Epithelial cell of proximal tubule (primary cell): ENCODE results near the gene CCDC73. TPM values are rescaled to one million over a fixed set of nuclear protein-coding genes. Genes with fewer than 3 reads are reported as not detected.

Experiments used
- DNase-seq: peaks from one replicate; pipeline ENCODE4 v3.0.0-alpha.2; 2011; ENCODE audit warnings: low read depth
- H3K4me3 ChIP-seq: 2 replicates; pipeline ENCODE4 v1.5.1; 2011; ENCODE audit warnings: low read depth, mild to moderate bottlenecking, low read length
- total RNA-seq: library from RNA; depleted of rRNA; stranded (reverse); fragments of >200 nt; gene quantifications from 2 replicates; pipeline ENCODE4 v1.2.3, GENCODE V29; 2015
- TF ChIP-seq, protein P1 (sequence below): conservative IDR thresholded peaks from 2 replicates; pipeline ENCODE4 v1.5.1; 2012; ENCODE audit warnings: low read depth, mild to moderate bottlenecking, low read length

CCDC73 gene
- not detected in 2 replicates for total RNA-seq

DNA sequence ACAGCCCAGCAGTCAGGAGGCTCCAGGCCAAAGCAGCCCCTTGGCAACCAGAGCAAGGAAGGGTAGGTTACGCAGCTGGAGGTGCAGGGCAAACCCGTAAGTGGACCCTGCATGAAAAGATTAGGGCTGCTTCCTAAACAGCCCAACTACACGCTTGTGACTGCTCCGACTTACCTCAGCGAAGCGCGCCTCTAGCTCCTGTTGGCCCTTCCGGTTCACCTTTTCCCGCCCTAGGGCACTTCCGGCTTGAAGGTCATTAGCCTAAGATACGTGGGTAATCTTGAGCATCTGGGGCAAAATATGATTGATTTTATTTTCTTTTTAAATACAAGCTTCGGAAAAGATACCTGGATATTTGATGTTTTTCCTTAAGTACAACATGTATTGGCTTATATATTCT, at the start of gene CCDC73:
Gene CCDC73 (minus strand): TSS at position 224 of the 400 bp plus-strand sequence. CDS start 34,419 bp downstream, outside the sequence.
- TF ChIP-seq, protein P1, sequence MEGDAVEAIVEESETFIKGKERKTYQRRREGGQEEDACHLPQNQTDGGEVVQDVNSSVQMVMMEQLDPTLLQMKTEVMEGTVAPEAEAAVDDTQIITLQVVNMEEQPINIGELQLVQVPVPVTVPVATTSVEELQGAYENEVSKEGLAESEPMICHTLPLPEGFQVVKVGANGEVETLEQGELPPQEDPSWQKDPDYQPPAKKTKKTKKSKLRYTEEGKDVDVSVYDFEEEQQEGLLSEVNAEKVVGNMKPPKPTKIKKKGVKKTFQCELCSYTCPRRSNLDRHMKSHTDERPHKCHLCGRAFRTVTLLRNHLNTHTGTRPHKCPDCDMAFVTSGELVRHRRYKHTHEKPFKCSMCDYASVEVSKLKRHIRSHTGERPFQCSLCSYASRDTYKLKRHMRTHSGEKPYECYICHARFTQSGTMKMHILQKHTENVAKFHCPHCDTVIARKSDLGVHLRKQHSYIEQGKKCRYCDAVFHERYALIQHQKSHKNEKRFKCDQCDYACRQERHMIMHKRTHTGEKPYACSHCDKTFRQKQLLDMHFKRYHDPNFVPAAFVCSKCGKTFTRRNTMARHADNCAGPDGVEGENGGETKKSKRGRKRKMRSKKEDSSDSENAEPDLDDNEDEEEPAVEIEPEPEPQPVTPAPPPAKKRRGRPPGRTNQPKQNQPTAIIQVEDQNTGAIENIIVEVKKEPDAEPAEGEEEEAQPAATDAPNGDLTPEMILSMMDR: no peak
- H3K4me3 ChIP-seq: no peak within 1 kb of the TSS
- no peak for DNase-seq

DNA sequence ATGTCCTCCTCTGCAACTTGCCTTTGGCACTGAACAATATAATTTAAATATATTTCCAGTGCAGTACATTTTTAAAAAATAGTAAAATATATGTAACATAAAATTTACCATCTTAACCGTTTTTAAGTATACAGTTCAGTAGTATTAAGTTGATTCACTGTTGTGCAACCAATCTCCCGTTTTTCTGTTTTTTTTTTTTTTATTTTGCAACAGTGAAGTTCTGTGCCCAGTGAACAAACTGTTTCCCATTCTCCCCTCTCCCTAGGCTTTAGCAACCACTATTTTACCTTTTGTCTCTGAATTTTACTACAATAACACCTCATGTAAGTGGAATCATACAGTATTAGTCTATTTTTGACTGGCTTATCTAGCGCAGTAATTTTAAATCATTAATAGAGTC, 49.1 kb upstream of the CCDC73 start:
- TF ChIP-seq, protein P1: no peak
- no peak for DNase-seq
- no peak overlapping the region for H3K4me3 ChIP-seq

DNA sequence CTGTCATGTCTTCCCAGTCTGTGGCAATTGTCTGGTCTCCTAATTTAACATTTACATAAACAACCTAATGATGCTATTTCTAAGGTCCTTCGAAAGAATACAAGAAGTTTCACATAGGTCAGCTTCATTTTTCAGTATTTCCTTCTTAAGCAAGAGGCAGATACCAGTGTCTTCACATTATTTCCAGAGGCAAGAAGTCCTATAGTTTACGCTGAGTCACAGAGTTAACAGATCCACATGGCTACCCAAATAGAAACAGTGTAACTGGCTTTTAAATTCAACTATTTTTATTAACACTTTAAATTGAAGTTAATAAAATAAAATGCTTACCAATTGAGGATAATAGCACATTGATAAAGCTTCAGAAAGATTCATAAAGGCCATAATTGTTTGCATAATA, 46.1 kb upstream of the CCDC73 start:
- no peak overlapping the region for H3K4me3 ChIP-seq
- no peak for DNase-seq
- TF ChIP-seq, protein P1: no peak

DNA sequence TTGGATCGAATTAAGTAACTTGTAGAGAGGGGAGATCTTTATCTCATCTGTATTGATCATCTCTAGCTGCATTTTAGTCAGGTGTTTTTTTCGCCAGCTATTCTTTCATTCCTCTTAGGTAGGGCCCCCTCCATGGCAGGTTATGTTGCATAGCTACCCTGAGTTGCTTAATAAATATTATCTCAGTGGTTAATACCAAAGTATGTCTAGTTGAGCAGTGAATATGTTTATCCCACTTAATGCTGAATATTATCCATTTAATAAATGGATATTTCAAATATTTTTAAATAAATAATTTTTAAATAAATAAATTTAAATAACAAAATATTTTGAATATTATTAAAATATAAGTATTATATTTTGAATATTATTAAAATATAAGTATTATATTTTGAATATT, 44.8 kb upstream of the CCDC73 start:
- TF ChIP-seq, protein P1: no peak
- no peak for DNase-seq
- no peak overlapping the region for H3K4me3 ChIP-seq

DNA sequence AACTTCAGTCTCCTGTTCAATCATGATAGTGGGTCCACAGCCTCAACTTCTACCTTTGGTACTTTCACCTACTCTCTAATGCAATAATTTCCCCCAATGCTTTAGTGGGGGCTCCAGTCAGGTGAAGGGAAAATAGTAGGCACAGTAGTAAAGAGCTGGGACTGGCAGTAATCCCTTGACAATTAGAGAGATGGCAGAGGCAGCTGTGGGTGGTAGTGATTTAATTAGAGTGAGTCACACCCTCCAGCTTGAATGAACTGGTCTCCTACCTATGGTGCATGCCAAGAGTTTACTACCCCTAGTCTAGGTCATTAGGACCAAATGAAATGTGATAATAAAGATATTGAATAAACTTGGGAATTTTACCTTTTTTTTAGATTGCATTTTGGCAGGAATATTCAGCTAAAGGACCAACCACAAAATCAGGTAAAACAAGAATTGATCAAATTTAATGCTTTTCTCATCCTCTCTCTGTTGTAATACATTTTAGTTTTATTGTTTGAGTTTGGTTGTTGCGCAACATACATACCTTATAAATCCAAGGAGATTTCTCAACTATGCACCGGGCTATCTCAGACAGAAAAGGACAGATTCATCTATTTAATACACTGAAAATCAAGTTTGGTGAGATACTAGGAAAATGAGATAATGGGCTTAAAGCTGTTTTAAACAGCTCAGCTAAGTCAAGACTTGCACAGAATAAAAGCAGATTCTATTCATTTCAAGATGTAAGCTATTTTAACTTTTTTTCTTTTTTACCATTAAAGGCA, 44.2 kb upstream of the CCDC73 start:
- no peak overlapping the region for H3K4me3 ChIP-seq
- DNase-seq: peak; percentile 49
- TF ChIP-seq, protein P1: no peak

DNA sequence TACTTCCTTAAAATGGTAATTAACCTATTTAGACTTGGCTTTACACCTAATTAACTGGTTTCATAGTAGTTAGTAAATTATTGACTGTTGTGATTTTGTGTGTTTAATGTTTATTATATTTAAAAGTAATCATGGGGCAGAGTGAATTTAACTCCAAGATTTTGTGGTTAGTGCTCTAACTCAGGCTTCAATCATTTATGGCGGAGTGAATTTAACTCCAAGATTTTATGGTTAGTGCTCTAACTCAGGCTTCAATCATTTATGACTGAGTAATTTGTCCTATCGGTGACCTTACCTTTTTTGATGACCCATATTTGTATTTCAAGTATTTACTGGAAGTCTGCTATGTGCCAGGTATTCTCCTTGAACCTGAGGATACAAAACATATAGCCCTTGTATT, 42.5 kb upstream of the CCDC73 start:
- no peak overlapping the region for H3K4me3 ChIP-seq
- TF ChIP-seq, protein P1: no peak
- no peak for DNase-seq

DNA sequence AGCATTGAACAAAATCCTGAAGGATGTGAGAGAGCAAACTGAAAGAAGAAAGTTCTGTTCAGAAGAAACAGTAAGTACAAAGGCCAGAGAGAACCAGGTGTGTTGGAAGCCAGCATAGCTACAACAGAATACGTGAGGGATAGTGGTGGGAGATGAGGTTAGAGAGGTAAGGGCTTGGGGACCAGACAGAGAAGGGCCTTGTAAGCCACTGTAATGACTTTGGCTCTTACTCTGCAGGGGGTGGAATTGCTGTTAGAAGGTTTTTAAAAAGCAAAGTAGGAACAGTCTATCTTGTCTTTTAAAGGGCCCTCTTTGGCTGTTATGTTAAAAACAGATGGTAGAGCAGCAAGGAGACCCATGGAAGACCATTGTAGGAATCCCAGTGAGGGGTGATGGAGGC, 39.5 kb upstream of the CCDC73 start:
- DNase-seq: no peak
- no peak overlapping the region for H3K4me3 ChIP-seq
- TF ChIP-seq, protein P1: no peak
